Bronchial epithelial cell (primary cell): ENCODE results near the gene ACAD11. TPM values are rescaled to one million over a fixed set of nuclear protein-coding genes. Genes with fewer than 3 reads are reported as not detected.

Experiments
- DNase-seq: peaks from one replicate; pipeline ENCODE4 v3.0.0-alpha.2; 2010; ENCODE audit warnings: low read depth
- FAIRE-seq: peaks from 2 replicates; lab custom pipeline; 2011; peaks lifted over from hg19 to GRCh38; lab: Jason Lieb, UNC
- H3K27me3 ChIP-seq: 2 replicates; pipeline ENCODE4 v1.5.1; 2011; ENCODE audit warnings: low read length; ENCODE audit not compliant: control insufficient read depth, insufficient read depth
- H3K36me3 ChIP-seq: 2 replicates; pipeline ENCODE4 v1.5.1; 2011; ENCODE audit warnings: low read length; ENCODE audit not compliant: control insufficient read depth, insufficient read depth
- H3K4me3 ChIP-seq: 2 replicates; pipeline ENCODE4 v1.5.1; 2011; ENCODE audit warnings: mild to moderate bottlenecking, low read depth, low read length, control low read depth
- CTCF ChIP-seq: IDR thresholded peaks from 2 replicates; pipeline ENCODE4 v1.5.1; 2011; ENCODE audit warnings: mild to moderate bottlenecking, moderate library complexity, low read length, control low read depth, inconsistent platforms; ENCODE audit not compliant: insufficient read depth, severe bottlenecking
- total RNA-seq: library from RNA; depleted of rRNA; stranded (reverse); fragments of >200 nt; gene quantifications from 2 replicates; pipeline ENCODE4 v1.2.1, GENCODE V29; 2014

ACAD11 gene
- total RNA-seq, 1 donor from 2014 or later: 27.4 TPM

- H3K27me3 ChIP-seq: no peaks in the 10 kb centered on the region
- no peaks in the 10 kb centered on the region for H3K36me3 ChIP-seq
- FAIRE-seq: no peak
- no peak for DNase-seq
- no peak overlapping the region for H3K4me3 ChIP-seq
- no peak for TF ChIP-seq CTCF
Observed at GRCh38 chr3:132655471-132655870, 4.1 kb downstream of the ACAD11 start.

- no peak for TF ChIP-seq CTCF
- no peak for DNase-seq
- Histone ChIP-seq H3K27me3 (no peaks in the 10 kb centered on the region), H3K4me3 (no peak overlapping the region), H3K36me3 (no peaks in the 10 kb centered on the region)
- no peak for FAIRE-seq
Observed at GRCh38 chr3:132654721-132655120, 4.9 kb downstream of the ACAD11 start.

GRCh38 chr3:132654190-132654589, 5.4 kb downstream of the ACAD11 start:
- FAIRE-seq: no peak
- Histone ChIP-seq H3K36me3 (no peaks in the 10 kb centered on the region), H3K4me3 (no peak overlapping the region), H3K27me3 (no peaks in the 10 kb centered on the region)
- TF ChIP-seq CTCF: no peak
- DNase-seq: no peak

GRCh38 chr3:132652640-132653270, 6.9 kb downstream of the ACAD11 start:
- Histone ChIP-seq H3K4me3 (no peak overlapping the region), H3K27me3 (no peaks in the 10 kb centered on the region), H3K36me3 (no peaks in the 10 kb centered on the region)
- TF ChIP-seq CTCF: no peak
- no peak for FAIRE-seq
- DNase-seq: no peak

- DNase-seq: no peak
- FAIRE-seq: no peak
Observed at GRCh38 chr3:132650153-132650552, 9.5 kb downstream of the ACAD11 start.

More at GRCh38 chr3:132650153-132650552, 9.5 kb downstream of the ACAD11 start:
- no peak for TF ChIP-seq CTCF
- Histone ChIP-seq H3K27me3 (no peaks in the 10 kb centered on the region), H3K36me3 (no peaks in the 10 kb centered on the region), H3K4me3 (no peak overlapping the region)
